SK-N-MC (cell line): ENCODE results near the gene TBL1X.

Source experiments
- DNase-seq: peaks from one replicate; pipeline ENCODE4 v3.0.0-alpha.2; 2011; ENCODE audit warnings: low read depth, low spot score
- H3K27ac ChIP-seq: fragments of 200-600 bp; sonication (generic); 2 replicates; pipeline ENCODE4 v1.5.1; 2016; ENCODE audit warnings: mixed run types
- H3K36me3 ChIP-seq: fragments of 200-600 bp; sonication (generic); 2 replicates; pipeline ENCODE4 v1.6.1; 2017; ENCODE audit warnings: antibody characterized with exemption, low read length, mixed read lengths; ENCODE audit not compliant: insufficient read depth
- H3K4me3 ChIP-seq: fragments of 200-600 bp; sonication (generic); 2 replicates; pipeline ENCODE4 v1.5.1; 2016
- H3K9ac ChIP-seq: fragments of 200-600 bp; sonication (generic); 2 replicates; pipeline ENCODE4 v1.8.0; 2017; ENCODE audit warnings: mixed run types, mixed read lengths; ENCODE audit not compliant: insufficient read length
- H3K9me3 ChIP-seq: fragments of 200-600 bp; sonication (generic); 2 replicates; pipeline ENCODE4 v1.6.1; 2017; ENCODE audit warnings: low read depth, mild to moderate bottlenecking, antibody characterized with exemption, low read length, moderate library complexity, mixed read lengths
- EZH2 ChIP-seq: fragments of 200-600 bp; sonication (generic); IDR thresholded peaks from one replicate; pipeline ENCODE4 v1.6.1; 2017; ENCODE audit warnings: antibody characterized with exemption
- FOXP2 ChIP-seq: optimal IDR thresholded peaks from 2 replicates; pipeline ENCODE3; 2011; ENCODE audit warnings: mild to moderate bottlenecking, moderate library complexity; ENCODE audit not compliant: insufficient read depth; ENCODE audit errors: extremely low read length, control extremely low read depth
- POLR2AphosphoS5 ChIP-seq: IDR thresholded peaks from 2 replicates; pipeline ENCODE4 v1.6.1; 2012; ENCODE audit warnings: mild to moderate bottlenecking, low read depth, low read length, borderline replicate concordance

TBL1X gene

GRCh38 chrX:9665113-9665512 is 200.3 kb downstream of the TBL1X start:
- Histone ChIP-seq H3K9me3 (no peaks in the 10 kb centered on the region), H3K27ac (no peak overlapping the region), H3K9ac (no peak overlapping the region), H3K4me3 (no peak overlapping the region), H3K36me3 (no peaks in the 10 kb centered on the region)
- TF ChIP-seq FOXP2 (no peak), POLR2AphosphoS5 (no peak), EZH2 (no peak)
- DNase-seq = no peak

GRCh38 chrX:9668537-9668936 is 203.7 kb downstream of the TBL1X start:
- Histone ChIP-seq H3K4me3 (no peak overlapping the region), H3K36me3 (no peaks in the 10 kb centered on the region), H3K27ac (no peak overlapping the region), H3K9ac (no peak overlapping the region), H3K9me3 (no peaks in the 10 kb centered on the region)
- no peak for DNase-seq
- TF ChIP-seq FOXP2 = no peak
- TF ChIP-seq EZH2 = no peak
- TF ChIP-seq POLR2AphosphoS5 = no peak

GRCh38 chrX:9670136-9670814 is 205.4 kb downstream of the TBL1X start:
- DNase-seq = peak; percentile 82
- Histone ChIP-seq H3K36me3 (no peaks in the 10 kb centered on the region), H3K9ac (no peak overlapping the region), H3K27ac (peak overlapping the region; percentile 49; the same call in 1 of the 2 replicates), H3K4me3 (peak overlapping the region; percentile 19), H3K9me3 (no peaks in the 10 kb centered on the region)
- TF ChIP-seq FOXP2 (no peak), EZH2 (no peak), POLR2AphosphoS5 (no peak)

GRCh38 chrX:9671998-9672397 is 207.1 kb downstream of the TBL1X start:
- H3K4me3 ChIP-seq = no peak overlapping the region
- H3K27ac ChIP-seq = no peak overlapping the region
- no peaks in the 10 kb centered on the region for H3K36me3 ChIP-seq
- no peak for TF ChIP-seq FOXP2
- no peak for TF ChIP-seq EZH2
- TF ChIP-seq POLR2AphosphoS5 = no peak
- DNase-seq = no peak
- no peaks in the 10 kb centered on the region for H3K9me3 ChIP-seq
- no peak overlapping the region for H3K9ac ChIP-seq

- H3K27ac ChIP-seq = no peak overlapping the region
- TF ChIP-seq EZH2 (no peak), FOXP2 (no peak), POLR2AphosphoS5 (no peak)
- DNase-seq = no peak
- H3K4me3 ChIP-seq = no peak overlapping the region
- no peaks in the 10 kb centered on the region for H3K36me3 ChIP-seq
- no peaks in the 10 kb centered on the region for H3K9me3 ChIP-seq
- no peak overlapping the region for H3K9ac ChIP-seq
Observed at GRCh38 chrX:9676306-9676705, 211.4 kb downstream of the TBL1X start.

- no peak for TF ChIP-seq EZH2
- TF ChIP-seq POLR2AphosphoS5 = no peak
- no peak for TF ChIP-seq FOXP2
Observed at GRCh38 chrX:9676738-9677097, 211.9 kb downstream of the TBL1X start.

GRCh38 chrX:9677098-9677739 is 212.4 kb downstream of the TBL1X start:
- TF ChIP-seq EZH2 (no peak), FOXP2 (no peak), POLR2AphosphoS5 (no peak)
- DNase-seq = no peak
- Histone ChIP-seq H3K36me3 (no peaks in the 10 kb centered on the region), H3K4me3 (no peak overlapping the region), H3K9me3 (no peaks in the 10 kb centered on the region), H3K27ac (no peak overlapping the region), H3K9ac (no peak overlapping the region)

More at GRCh38 chrX:9676738-9677097, 211.9 kb downstream of the TBL1X start:
- no peak overlapping the region for H3K4me3 ChIP-seq
- H3K27ac ChIP-seq = no peak overlapping the region
- H3K9ac ChIP-seq = no peak overlapping the region
- H3K9me3 ChIP-seq = no peaks in the 10 kb centered on the region
- DNase-seq = no peak
- H3K36me3 ChIP-seq = no peaks in the 10 kb centered on the region

- H3K36me3 ChIP-seq = no peaks in the 10 kb centered on the region
- no peak overlapping the region for H3K27ac ChIP-seq
- no peak overlapping the region for H3K4me3 ChIP-seq
- TF ChIP-seq POLR2AphosphoS5 (no peak), FOXP2 (no peak), EZH2 (no peak)
- no peak for DNase-seq
- H3K9ac ChIP-seq = no peak overlapping the region
- H3K9me3 ChIP-seq = no peaks in the 10 kb centered on the region
Observed at GRCh38 chrX:9678215-9678965, 213.5 kb downstream of the TBL1X start.
